Measurements from ENCODE around the gene SPATS1. TPM values are rescaled to one million over a fixed set of nuclear protein-coding genes. Genes with fewer than 3 reads are reported as not detected.

The SPATS1 gene
- total RNA-seq, 2 experiments from 2014 or later: not detected

GRCh38 chr6:44373051-44373450, 30.6 kb downstream of the SPATS1 start:
- no peaks in the 10 kb centered on the region for H3K9me3 Mint-ChIP-seq
- ChIA-PET CTCF (no interaction called here), POLR2A (no interaction called here)
- peaks cover 0 to 9% of the 10 kb centered on the region in 2 experiments for H3K27me3 ChIP-seq (ENCODE audit: control insufficient read depth in 1 of 2, insufficient read depth in 2 of 2, low read length in 2 of 2)
- H3K9me3 ChIP-seq (ENCODE audit: control insufficient read depth in 1 of 2, insufficient read depth in 1 of 2, low read length in 2 of 2): no peaks in the 10 kb centered on the region
- H3K4me1 ChIP-seq (ENCODE audit: insufficient read depth, low read length): no peaks in the 10 kb centered on the region
- H3K27ac Mint-ChIP-seq: no peak overlapping the region
- H3K36me3 Mint-ChIP-seq (ENCODE audit: low read depth): no peaks in the 10 kb centered on the region
- H3K4me3 ChIP-seq (ENCODE audit: low read length): no peak overlapping the region
- no peak for TF ChIP-seq CTCF (IDR thresholded peaks at IDR 0.05)
- DNase-seq (no peak), ATAC-seq (ENCODE audit: poor library complexity) (no peak)
- no peaks in the 10 kb centered on the region for H3K4me1 Mint-ChIP-seq (ENCODE audit: low read depth)
- H3K36me3 ChIP-seq (ENCODE audit: insufficient read depth, low read length): no peaks in the 10 kb centered on the region
- H3K27me3 Mint-ChIP-seq: peaks cover 19% of the 10 kb centered on the region
- H3K27ac ChIP-seq (ENCODE audit: low read depth in 1 of 2, low read length in 2 of 2): no peak overlapping the region
- intact Hi-C loops (cut with DNase I, micrococcal nuclease): no loop called here
- no peak overlapping the region for H3K4me3 Mint-ChIP-seq

- intact Hi-C loops (cut with DNase I, micrococcal nuclease): no loop called here
- Mint-ChIP-seq H3K4me1 (ENCODE audit: low read depth) (no peaks in the 10 kb centered on the region), H3K4me3 (no peak overlapping the region), H3K27me3 (peaks cover 12% of the 10 kb centered on the region), H3K36me3 (ENCODE audit: low read depth) (no peaks in the 10 kb centered on the region), H3K9me3 (no peaks in the 10 kb centered on the region), H3K27ac (no peak overlapping the region)
- Histone ChIP-seq H3K27ac (ENCODE audit: low read depth in 1 of 2, low read length in 2 of 2) (no peak overlapping the region), H3K27me3 (ENCODE audit: control insufficient read depth in 1 of 2, insufficient read depth in 2 of 2, low read length in 2 of 2) (peaks cover 0 to 4% of the 10 kb centered on the region in 2 experiments), H3K36me3 (ENCODE audit: insufficient read depth, low read length) (no peaks in the 10 kb centered on the region), H3K4me1 (ENCODE audit: insufficient read depth, low read length) (no peaks in the 10 kb centered on the region), H3K4me3 (ENCODE audit: low read length) (no peak overlapping the region), H3K9me3 (ENCODE audit: control insufficient read depth in 1 of 2, insufficient read depth in 1 of 2, low read length in 2 of 2) (no peaks in the 10 kb centered on the region)
- ChIA-PET CTCF (no interaction called here), POLR2A (no interaction called here)
- DNase-seq: no peak
- no peak for TF ChIP-seq CTCF (IDR thresholded peaks at IDR 0.05)
- ATAC-seq (ENCODE audit: poor library complexity): no peak
Observed at GRCh38 chr6:44373787-44374186, 31.3 kb downstream of the SPATS1 start.

GRCh38 chr6:44375071-44375470, 32.6 kb downstream of the SPATS1 start:
- Histone ChIP-seq H3K36me3 (ENCODE audit: insufficient read depth, low read length) (no peaks in the 10 kb centered on the region), H3K4me3 (ENCODE audit: low read length) (no peak overlapping the region), H3K27ac (ENCODE audit: low read depth in 1 of 2, low read length in 2 of 2) (no peak overlapping the region), H3K27me3 (ENCODE audit: control insufficient read depth in 1 of 2, insufficient read depth in 2 of 2, low read length in 2 of 2) (peaks cover 0 to 4% of the 10 kb centered on the region in 2 experiments), H3K9me3 (ENCODE audit: control insufficient read depth in 1 of 2, insufficient read depth in 1 of 2, low read length in 2 of 2) (no peaks in the 10 kb centered on the region), H3K4me1 (ENCODE audit: insufficient read depth, low read length) (no peaks in the 10 kb centered on the region)
- Mint-ChIP-seq H3K4me3 (no peak overlapping the region), H3K27ac (no peak overlapping the region), H3K27me3 (peaks cover 8% of the 10 kb centered on the region), H3K4me1 (ENCODE audit: low read depth) (no peaks in the 10 kb centered on the region), H3K9me3 (no peaks in the 10 kb centered on the region), H3K36me3 (ENCODE audit: low read depth) (no peaks in the 10 kb centered on the region)
- ChIA-PET POLR2A (no interaction called here), CTCF (no interaction called here)
- no peak for DNase-seq
- intact Hi-C loops (cut with DNase I, micrococcal nuclease): no loop called here
- ATAC-seq (ENCODE audit: poor library complexity): no peak
- TF ChIP-seq CTCF (IDR thresholded peaks at IDR 0.05): no peak

Measured in CD4-positive, alpha-beta T cell (primary cell).